ENCODE data around the gene LEO1.

LEO1 gene

DNA sequence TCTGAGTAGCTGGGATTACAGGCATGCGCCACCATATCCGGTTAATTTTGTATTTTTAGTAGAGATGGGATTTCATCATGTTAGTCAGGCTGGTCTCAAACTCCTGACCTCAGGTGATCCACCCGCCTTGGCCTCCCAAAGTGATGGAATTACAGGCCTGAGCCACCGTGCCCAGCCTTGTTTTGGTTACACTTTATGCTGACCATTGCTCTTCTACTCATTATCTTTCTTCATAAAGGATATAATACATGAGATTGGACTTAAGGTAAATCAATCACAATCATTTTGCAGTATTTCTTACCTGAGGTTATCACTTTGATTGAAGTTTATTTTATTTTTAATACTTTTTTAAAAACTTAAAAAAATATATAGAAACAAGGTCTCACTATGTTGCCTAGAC, 2.2 kb upstream of the LEO1 start:
- DNase-seq (ENCODE audit: low read depth) = no peak
- no peak overlapping the region for H3K4me3 ChIP-seq (ENCODE audit: low read depth, low read length)
- TF ChIP-seq, protein P1, sequence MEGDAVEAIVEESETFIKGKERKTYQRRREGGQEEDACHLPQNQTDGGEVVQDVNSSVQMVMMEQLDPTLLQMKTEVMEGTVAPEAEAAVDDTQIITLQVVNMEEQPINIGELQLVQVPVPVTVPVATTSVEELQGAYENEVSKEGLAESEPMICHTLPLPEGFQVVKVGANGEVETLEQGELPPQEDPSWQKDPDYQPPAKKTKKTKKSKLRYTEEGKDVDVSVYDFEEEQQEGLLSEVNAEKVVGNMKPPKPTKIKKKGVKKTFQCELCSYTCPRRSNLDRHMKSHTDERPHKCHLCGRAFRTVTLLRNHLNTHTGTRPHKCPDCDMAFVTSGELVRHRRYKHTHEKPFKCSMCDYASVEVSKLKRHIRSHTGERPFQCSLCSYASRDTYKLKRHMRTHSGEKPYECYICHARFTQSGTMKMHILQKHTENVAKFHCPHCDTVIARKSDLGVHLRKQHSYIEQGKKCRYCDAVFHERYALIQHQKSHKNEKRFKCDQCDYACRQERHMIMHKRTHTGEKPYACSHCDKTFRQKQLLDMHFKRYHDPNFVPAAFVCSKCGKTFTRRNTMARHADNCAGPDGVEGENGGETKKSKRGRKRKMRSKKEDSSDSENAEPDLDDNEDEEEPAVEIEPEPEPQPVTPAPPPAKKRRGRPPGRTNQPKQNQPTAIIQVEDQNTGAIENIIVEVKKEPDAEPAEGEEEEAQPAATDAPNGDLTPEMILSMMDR (IDR thresholded peaks at IDR 0.05; ENCODE audit: low read depth, low read length, missing control alignments) = no peak

DNA sequence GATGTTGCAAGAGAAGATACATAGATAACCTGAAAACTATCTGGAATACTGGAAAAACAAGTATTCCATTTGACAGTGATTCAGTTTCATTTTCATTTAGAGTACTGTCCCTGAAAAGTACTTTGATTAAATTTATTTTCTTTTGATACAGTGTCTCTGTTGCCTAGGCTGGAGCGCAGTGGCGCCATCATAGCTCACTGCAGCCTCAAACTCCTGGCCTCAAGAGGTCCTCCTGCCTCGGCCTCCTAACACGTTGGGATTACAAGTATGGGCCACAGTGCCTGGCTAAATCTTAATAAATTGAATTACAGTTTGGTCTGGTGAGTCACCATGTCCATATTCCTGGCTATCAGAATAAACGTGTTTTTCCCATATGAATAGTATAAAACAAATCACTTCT, 1.6 kb upstream of the LEO1 start:
- no peak overlapping the region for H3K4me3 ChIP-seq (ENCODE audit: low read depth, low read length)
- TF ChIP-seq, protein P1 (IDR thresholded peaks at IDR 0.05; ENCODE audit: low read depth, low read length, missing control alignments) = no peak
- DNase-seq (ENCODE audit: low read depth) = no peak

DNA sequence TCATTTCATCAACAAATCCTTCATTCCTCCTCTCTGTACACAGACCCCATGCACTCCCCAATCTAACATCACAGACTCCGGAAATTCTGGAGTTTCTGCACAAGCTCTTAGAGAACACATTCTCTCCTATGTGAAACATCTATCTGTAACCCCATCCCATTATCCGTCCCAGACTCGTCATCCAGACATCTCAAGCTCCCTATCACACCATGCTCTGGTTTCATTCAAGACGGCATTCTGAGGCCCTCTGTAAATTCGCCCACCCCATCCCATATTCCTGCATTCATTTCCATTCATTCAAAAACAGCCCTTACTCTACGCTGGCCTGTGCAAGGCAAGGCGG, 575 bp downstream of the LEO1 start:
- peak overlapping the region; percentile 99 for H3K4me3 ChIP-seq (ENCODE audit: low read depth, low read length)
- no peak for DNase-seq (ENCODE audit: low read depth)
- TF ChIP-seq, protein P1 (IDR thresholded peaks at IDR 0.05; ENCODE audit: low read depth, low read length, missing control alignments) = no peak

DNA sequence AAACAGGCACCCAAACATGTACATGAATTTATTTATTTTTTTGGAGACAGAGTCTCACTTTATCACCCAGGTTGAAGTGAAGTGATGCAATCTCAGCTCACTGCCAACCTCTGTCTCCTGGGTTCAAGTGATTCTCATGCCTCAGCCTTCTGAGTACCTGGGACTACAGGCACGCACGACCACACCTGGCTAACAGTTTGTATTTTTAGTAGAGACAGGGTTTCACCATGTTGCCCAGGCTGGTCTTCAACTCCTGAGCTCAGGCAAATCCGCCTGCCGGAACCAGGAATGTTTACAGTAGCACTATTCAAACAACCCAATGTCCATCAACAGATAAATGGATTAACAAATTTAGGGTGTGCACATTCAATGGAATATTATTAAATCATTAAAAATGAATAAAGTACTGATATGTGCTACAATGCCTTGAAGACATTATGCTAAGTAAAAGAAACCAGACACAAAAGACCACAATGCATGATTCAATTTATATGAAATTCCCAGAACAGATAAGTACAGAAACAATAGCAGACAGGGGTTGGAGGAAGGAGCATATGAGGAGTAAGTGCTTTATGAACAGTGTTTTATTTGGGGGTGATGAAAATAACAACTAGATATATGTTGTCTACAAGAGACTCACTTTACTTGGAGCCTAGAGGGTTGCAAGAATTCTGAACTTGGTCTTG, 1.3 kb downstream of the LEO1 start:
- peak overlapping the region; percentile 99 for H3K4me3 ChIP-seq (ENCODE audit: low read depth, low read length)
- no peak for DNase-seq (ENCODE audit: low read depth)
- TF ChIP-seq, protein P1 (IDR thresholded peaks at IDR 0.05; ENCODE audit: low read depth, low read length, missing control alignments) = no peak

DNA sequence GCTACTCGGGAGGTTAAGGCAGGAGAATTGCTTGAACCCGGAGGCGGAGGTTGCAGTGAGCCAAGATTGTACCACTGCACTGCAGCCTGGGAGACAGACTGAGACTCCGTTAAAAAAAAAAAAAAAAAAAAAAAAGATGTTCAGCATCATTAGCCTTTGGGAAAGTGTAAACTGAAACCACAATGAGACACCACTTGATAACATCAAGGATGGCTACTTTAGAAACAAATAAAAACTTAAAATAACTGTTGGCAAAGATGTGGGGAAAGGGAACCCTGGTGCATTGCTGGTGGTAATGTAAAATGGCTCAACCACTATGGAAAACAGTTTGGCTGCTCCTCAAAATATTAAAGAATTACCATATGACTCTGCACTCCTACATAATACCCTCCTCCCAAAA, 1.9 kb downstream of the LEO1 start:
- H3K4me3 ChIP-seq (ENCODE audit: low read depth, low read length) = no peak overlapping the region; the same call in 1 of the 2 replicates
- TF ChIP-seq, protein P1 (IDR thresholded peaks at IDR 0.05; ENCODE audit: low read depth, low read length, missing control alignments) = no peak
- DNase-seq (ENCODE audit: low read depth) = no peak

DNA sequence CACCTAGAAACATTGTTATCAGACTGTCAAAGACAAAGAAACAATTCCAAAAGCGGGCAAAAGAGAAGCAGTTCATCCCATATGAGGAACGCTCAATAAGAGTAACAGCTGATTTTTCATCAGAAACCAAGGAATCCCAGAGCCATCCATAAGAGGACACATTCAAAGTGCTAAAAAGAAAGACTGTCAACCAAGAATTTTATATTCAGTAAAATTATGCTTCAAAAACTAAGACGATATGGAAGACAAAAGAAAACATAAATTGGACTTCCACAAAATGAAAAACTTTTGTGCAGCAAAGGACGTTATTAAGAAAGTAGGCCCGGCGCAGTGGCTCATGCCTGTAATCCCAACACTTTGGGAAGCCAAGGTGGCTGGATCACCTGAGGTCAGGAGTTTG, 4.0 kb downstream of the LEO1 start:
- H3K4me3 ChIP-seq (ENCODE audit: low read depth, low read length) = no peak overlapping the region
- no peak for DNase-seq (ENCODE audit: low read depth)
- TF ChIP-seq, protein P1 (IDR thresholded peaks at IDR 0.05; ENCODE audit: low read depth, low read length, missing control alignments) = no peak

DNA sequence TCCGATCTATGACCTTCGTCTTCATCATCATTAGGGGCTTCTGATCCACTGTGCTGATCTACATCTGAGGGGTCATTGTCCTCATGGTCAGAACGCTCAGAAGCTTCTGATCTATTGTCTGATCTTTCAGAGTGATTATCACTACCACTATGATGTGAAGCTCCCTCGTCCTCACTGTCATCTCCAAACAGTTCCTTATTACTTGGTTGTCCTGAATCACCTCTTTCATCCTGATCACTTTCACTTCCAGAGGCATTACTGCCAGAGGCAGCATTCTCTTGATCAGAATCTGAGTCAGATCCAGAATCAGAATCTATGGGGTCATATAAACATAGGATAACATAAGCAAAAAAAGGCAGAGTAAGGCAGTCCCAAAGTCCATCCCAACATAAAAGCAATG, 5.4 kb downstream of the LEO1 start:
- no peak overlapping the region for H3K4me3 ChIP-seq (ENCODE audit: low read depth, low read length)
- TF ChIP-seq, protein P1 (IDR thresholded peaks at IDR 0.05; ENCODE audit: low read depth, low read length, missing control alignments) = no peak
- DNase-seq (ENCODE audit: low read depth) = no peak

All from GM12864 (cell line).